ENCODE data around the gene CLEC18C.
"Not testable (repeated sequence)": the region's sequence is repeated elsewhere in the genome, so short reads cannot be mapped to it uniquely, and the experiment has no call there.

Gene CLEC18C

GRCh38 chr16:70222574-70222973 is 49.0 kb downstream of the CLEC18C start:
- DNase-seq: not testable (repeated sequence)

GRCh38 chr16:70223216-70223615 is 49.6 kb downstream of the CLEC18C start:
- not testable (repeated sequence) for DNase-seq

- DNase-seq: not testable (repeated sequence)
These were observed 50.5 kb downstream of the CLEC18C start for GRCh38 chr16:70223971-70224513.

GRCh38 chr16:70224645-70225044 is 51.1 kb downstream of the CLEC18C start:
- DNase-seq: not testable (repeated sequence)

GRCh38 chr16:70225430-70225829 is 51.8 kb downstream of the CLEC18C start:
- DNase-seq: not testable (repeated sequence)

- DNase-seq: not testable (repeated sequence)
These were observed 52.4 kb downstream of the CLEC18C start for GRCh38 chr16:70226024-70226423.

GRCh38 chr16:70231831-70232230 is 58.2 kb downstream of the CLEC18C start:
- not testable (repeated sequence) for DNase-seq
